IPS-NIHi7 (cell line): ENCODE measurements around the gene U2AF1L4.
A peak's percentile ranks its signal among the peaks of the same experiment; 100 is the strongest.

Experiments
- DNase-seq: peaks from one replicate; pipeline ENCODE4 v3.0.0; 2012; ENCODE audit warnings: mixed read lengths; ENCODE audit errors: extremely low spot score

The U2AF1L4 gene

GRCh38 chr19:35757231-35757748 lies 12.1 kb upstream of the U2AF1L4 start:
- no peak for DNase-seq

GRCh38 chr19:35756377-35757230 lies 11.4 kb upstream of the U2AF1L4 start, which contains the start of gene HSPB6:
TSS of gene HSPB6 (minus strand) at chr19:35757029. CDS start at chr19:35757008, 21 bp downstream.
- DNase-seq = no peak

GRCh38 chr19:35755550-35756376 lies 10.5 kb upstream of the U2AF1L4 start:
- no peak for DNase-seq

- DNase-seq = no peak
Observed at GRCh38 chr19:35755131-35755549, 9.9 kb upstream of the U2AF1L4 start.

- DNase-seq = no peak
Observed at GRCh38 chr19:35754370-35755130, 9.3 kb upstream of the U2AF1L4 start.

- no peak for DNase-seq
Observed at GRCh38 chr19:35753634-35754369, 8.6 kb upstream of the U2AF1L4 start.

- no peak for DNase-seq
Observed at GRCh38 chr19:35752746-35753350, 7.6 kb upstream of the U2AF1L4 start.

- no peak for DNase-seq
Observed at GRCh38 chr19:35751839-35752745, 6.9 kb upstream of the U2AF1L4 start.

- no peak for DNase-seq
Observed at GRCh38 chr19:35750167-35750566, 4.9 kb upstream of the U2AF1L4 start.

- peak; percentile 88 for DNase-seq
Observed at GRCh38 chr19:35748106-35749020, 3.1 kb upstream of the U2AF1L4 start, which contains the start of gene LIN37. TSS of gene LIN37 (plus strand) at chr19:35748576. CDS start at chr19:35748725, 149 bp downstream.

GRCh38 chr19:35746531-35746930 lies 1.3 kb upstream of the U2AF1L4 start:
- DNase-seq = no peak

GRCh38 chr19:35746087-35746462 lies 857 bp upstream of the U2AF1L4 start:
- DNase-seq = no peak

GRCh38 chr19:35744430-35745327 lies 539 bp downstream of the U2AF1L4 start:
- DNase-seq = peak; percentile 81

GRCh38 chr19:35743640-35744429 lies 1.4 kb downstream of the U2AF1L4 start:
- no peak for DNase-seq

GRCh38 chr19:35742121-35742724 lies 3.0 kb downstream of the U2AF1L4 start, which contains the start of gene IGFLR1:
TSS of gene IGFLR1 (minus strand) at chr19:35742452. CDS start at chr19:35741180, 1,272 bp downstream.
- DNase-seq = no peak

- DNase-seq = no peak
Observed at GRCh38 chr19:35741203-35741515, 4.1 kb downstream of the U2AF1L4 start.
